Fibroblast of skin of scalp (primary cell): Measurements from ENCODE around the gene GAL3ST3.

Experiments
- DNase-seq: peaks from one replicate; pipeline ENCODE4 v3.0.0-alpha.2; 2013

The GAL3ST3 gene

GRCh38 chr11:66069715-66070603 lies 21.0 kb upstream of the GAL3ST3 start, which contains the start of gene PACS1:
Gene PACS1 (plus strand): TSS chr11:66070272. CDS start chr11:66070487, 215 bp downstream.
- peak; percentile 89 for DNase-seq

- DNase-seq = peak; percentile 87
Observed at GRCh38 chr11:66068923-66069714, 20.2 kb upstream of the GAL3ST3 start.

- DNase-seq = peak; percentile 72
Observed at GRCh38 chr11:66068154-66068821, 19.3 kb upstream of the GAL3ST3 start.

- no peak for DNase-seq
Observed at GRCh38 chr11:66067640-66068039, 18.7 kb upstream of the GAL3ST3 start.

- DNase-seq = no peak
Observed at GRCh38 chr11:66066751-66067150, 17.8 kb upstream of the GAL3ST3 start.

GRCh38 chr11:66064571-66064970 lies 15.6 kb upstream of the GAL3ST3 start:
- DNase-seq = no peak

GRCh38 chr11:66063900-66064299 lies 14.9 kb upstream of the GAL3ST3 start:
- DNase-seq = no peak

- no peak for DNase-seq
Observed at GRCh38 chr11:66062408-66062807, 13.4 kb upstream of the GAL3ST3 start.

- DNase-seq = no peak
Observed at GRCh38 chr11:66061268-66061667, 12.3 kb upstream of the GAL3ST3 start.

GRCh38 chr11:66059966-66060680 lies 11.2 kb upstream of the GAL3ST3 start:
- no peak for DNase-seq

GRCh38 chr11:66056501-66056900 lies 7.5 kb upstream of the GAL3ST3 start:
- no peak for DNase-seq

- no peak for DNase-seq
Observed at GRCh38 chr11:66055021-66055420, 6.1 kb upstream of the GAL3ST3 start.

GRCh38 chr11:66052664-66052982 lies 3.7 kb upstream of the GAL3ST3 start:
- no peak for DNase-seq

- peak; percentile 99 for DNase-seq
Observed at GRCh38 chr11:66051766-66052663, 3.1 kb upstream of the GAL3ST3 start, which contains the start of gene SF3B2. Gene SF3B2 (plus strand): TSS chr11:66052364. CDS start chr11:66052385, 21 bp downstream.

GRCh38 chr11:66051371-66051765 lies 2.4 kb upstream of the GAL3ST3 start:
- no peak for DNase-seq

- no peak for DNase-seq
Observed at GRCh38 chr11:66050581-66051231, 1.7 kb upstream of the GAL3ST3 start.

- DNase-seq = no peak
Observed at GRCh38 chr11:66047541-66048365, 1.2 kb downstream of the GAL3ST3 start.

GRCh38 chr11:66046901-66047300 lies 2.1 kb downstream of the GAL3ST3 start:
- no peak for DNase-seq

GRCh38 chr11:66045177-66045639 lies 3.8 kb downstream of the GAL3ST3 start:
- peak; percentile 78 for DNase-seq

- DNase-seq = no peak
Observed at GRCh38 chr11:66044757-66045156, 4.2 kb downstream of the GAL3ST3 start.
